DMS153 treated with DMSO at 0.1 percent for 48 hours (cell line): ENCODE measurements around the gene PGA5.

Source experiments
- DNase-seq: peaks from one replicate; lab custom pipeline; 2025; ENCODE audit not compliant: unreplicated experiment; lab: John Stamatoyannopoulos, UW

The PGA5 gene

DNA sequence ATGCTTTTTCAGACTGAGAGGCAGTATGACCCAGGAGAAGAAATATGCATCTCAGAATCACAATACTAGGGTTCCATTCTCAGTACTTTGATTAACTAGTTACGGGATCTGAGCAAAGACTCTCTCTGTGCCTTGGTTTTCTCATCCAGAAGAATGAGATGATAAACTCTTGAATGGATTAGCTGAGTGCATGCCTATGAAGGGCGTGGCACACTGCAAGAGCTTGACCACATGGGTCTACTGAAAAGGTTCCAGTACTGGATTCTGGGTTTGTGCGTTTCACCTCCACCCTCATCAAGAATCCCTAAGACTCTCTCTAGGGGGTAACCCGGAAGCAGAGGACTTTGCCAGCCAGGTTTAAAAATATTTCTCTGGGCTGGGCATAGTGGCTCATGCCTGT lies 25.6 kb downstream of the PGA5 start:
- no peak for DNase-seq

- DNase-seq: no peak
These were observed 26.5 kb downstream of the PGA5 start for GRCh38 chr11:61267437-61267841.

GRCh38 chr11:61268588-61269250 lies 27.7 kb downstream of the PGA5 start:
- DNase-seq: no peak

- no peak for DNase-seq
These were observed 29.5 kb downstream of the PGA5 start for GRCh38 chr11:61270354-61271076.

DNA sequence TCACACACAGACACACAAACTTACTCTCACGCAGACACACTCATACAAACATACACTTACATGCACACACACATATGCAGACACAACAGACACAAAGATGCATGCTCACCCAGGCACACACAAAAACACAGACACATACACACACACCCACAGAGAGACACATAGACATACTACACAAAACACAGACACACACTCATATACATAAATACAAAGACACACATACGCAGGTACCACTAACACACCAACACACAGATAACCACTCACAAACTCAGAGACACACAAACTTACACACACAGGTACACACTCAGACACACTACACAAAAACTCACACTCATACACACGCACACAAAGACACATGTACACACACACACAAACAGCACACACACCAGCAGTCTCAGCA lies 31.8 kb downstream of the PGA5 start:
- DNase-seq: no peak

- DNase-seq: no peak
These were observed 32.5 kb downstream of the PGA5 start for GRCh38 chr11:61273178-61274078.

DNA sequence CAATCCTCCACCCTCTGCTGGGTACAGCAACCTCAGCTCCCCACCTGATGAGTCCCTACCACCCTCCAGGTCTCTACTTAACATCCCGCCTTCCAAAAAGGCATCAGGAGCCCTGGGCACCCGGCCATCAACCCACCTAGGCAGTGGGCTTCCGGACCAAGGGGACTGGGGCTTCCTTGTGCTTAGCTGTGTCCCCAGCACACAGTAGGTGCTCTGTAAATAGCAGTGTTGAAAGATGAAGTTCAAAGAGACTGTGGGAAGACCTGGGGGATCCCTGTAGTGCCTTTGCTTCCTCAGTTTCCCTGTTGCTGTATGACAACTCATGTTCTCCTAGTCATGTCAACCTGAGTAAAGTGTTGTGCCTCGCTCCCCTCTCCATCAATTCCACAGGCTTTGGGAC lies 33.1 kb downstream of the PGA5 start:
- DNase-seq: no peak

- DNase-seq: no peak
These were observed 34.2 kb downstream of the PGA5 start for GRCh38 chr11:61275191-61275590.

GRCh38 chr11:61277186-61278000 lies 36.4 kb downstream of the PGA5 start:
- DNase-seq: no peak

GRCh38 chr11:61278001-61278470 lies 37.1 kb downstream of the PGA5 start:
- no peak for DNase-seq

DNA sequence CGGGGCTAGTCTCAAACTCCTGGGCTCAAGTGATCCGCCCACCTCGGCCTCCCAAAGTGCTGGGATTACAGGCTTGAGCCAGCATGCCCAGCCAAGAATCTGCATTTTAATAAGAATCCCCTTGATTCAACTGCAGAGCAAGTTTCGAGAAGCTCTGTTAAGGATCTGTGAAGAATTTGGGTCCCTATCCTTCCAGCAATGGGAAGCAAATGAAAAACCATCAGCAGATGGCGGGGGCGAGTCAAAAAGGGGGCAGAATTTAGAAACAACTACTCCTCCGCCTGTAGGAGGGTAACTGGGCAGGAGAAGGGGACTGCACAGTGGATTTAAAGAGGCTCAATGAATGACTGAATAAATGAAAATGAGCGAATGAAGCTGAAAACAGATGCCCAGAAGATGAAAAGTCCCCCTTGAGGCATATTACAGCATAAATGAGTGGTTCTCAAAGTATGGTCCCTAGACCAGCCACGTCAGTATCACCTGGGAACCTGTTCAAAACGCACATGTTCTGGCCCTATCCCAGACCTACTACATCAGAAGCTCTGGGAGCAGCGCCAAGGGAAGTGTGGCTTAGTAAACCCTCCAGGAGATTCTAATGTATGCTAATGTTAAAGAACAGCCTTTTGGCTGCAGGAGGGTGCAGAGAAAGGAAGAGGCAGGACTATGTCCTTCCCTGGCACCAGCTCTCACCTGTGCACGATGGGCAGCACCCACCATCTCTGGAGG lies 39.1 kb downstream of the PGA5 start:
- no peak for DNase-seq

GRCh38 chr11:61280883-61281580 lies 40.1 kb downstream of the PGA5 start:
- DNase-seq: no peak

GRCh38 chr11:61281581-61282250 lies 40.7 kb downstream of the PGA5 start:
- no peak for DNase-seq

GRCh38 chr11:61283613-61284012 lies 42.6 kb downstream of the PGA5 start:
- no peak for DNase-seq

DNA sequence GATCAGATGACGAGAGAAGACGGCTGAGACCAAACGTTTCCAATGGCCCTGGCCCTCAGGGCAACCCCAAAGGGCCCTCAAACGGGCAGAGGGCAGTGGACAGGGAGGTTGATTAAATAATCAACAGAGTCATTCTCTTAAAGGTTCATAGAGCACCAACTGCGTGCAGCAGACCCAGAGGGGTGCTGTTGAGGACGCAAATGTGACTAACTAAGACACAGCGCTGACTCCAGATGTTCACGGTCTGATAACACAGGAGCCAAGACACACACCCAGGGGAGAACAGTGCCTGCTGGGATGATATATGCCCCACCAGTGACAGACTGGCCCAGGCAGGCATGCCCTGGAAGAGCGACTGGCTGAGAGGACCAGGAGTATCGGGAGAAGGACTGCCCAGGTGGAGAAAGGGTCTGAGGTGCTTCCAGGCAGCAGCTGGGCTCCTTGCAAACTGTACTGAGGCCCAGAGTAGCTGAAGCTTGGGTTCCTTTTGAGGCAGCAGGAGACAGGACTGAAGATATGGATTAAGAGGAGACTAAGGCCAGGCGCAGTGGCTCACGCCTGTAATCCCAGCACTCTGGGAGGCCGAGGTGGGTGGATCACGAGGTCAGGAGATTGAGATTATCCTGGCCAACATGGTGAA lies 46.5 kb downstream of the PGA5 start:
- DNase-seq: no peak

GRCh38 chr11:61290905-61291690 lies 50.1 kb downstream of the PGA5 start:
- DNase-seq: no peak

DNA sequence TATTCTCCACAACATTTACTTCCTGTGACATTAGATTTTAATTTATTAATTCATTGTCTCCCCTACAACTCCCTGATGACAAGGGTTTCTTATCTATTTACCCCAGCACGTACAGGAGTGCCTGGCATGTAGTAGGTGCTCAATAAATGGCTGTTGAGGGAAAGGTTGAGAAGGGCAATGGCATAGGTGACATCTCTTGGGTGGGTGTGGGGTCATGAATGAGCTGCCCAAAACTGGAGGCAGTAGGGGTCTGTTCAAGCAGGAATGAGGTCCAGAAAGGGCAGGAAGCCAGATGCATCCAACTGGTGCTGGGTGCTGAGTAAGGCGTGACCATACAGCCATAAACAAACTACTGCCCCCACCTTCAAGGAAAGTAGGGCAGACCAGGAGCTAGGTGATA lies 51.4 kb downstream of the PGA5 start:
- no peak for DNase-seq
